NCI-H187 treated with DMSO at 0.1 percent for 48 hours (cell line): ENCODE data around the gene HOXB2.
A peak's percentile ranks its signal among the peaks of the same experiment; 100 is the strongest.
"Not testable (repeated sequence)": the region's sequence is repeated elsewhere in the genome, so short reads cannot be mapped to it uniquely, and the experiment has no call there.

ENCODE experiments used
- DNase-seq: peaks from one replicate; lab custom pipeline; 2025; lab: John Stamatoyannopoulos, UW

The HOXB2 gene

GRCh38 chr17:48514477-48514876 lies 30.4 kb downstream of the HOXB2 start:
- DNase-seq: no peak

DNA sequence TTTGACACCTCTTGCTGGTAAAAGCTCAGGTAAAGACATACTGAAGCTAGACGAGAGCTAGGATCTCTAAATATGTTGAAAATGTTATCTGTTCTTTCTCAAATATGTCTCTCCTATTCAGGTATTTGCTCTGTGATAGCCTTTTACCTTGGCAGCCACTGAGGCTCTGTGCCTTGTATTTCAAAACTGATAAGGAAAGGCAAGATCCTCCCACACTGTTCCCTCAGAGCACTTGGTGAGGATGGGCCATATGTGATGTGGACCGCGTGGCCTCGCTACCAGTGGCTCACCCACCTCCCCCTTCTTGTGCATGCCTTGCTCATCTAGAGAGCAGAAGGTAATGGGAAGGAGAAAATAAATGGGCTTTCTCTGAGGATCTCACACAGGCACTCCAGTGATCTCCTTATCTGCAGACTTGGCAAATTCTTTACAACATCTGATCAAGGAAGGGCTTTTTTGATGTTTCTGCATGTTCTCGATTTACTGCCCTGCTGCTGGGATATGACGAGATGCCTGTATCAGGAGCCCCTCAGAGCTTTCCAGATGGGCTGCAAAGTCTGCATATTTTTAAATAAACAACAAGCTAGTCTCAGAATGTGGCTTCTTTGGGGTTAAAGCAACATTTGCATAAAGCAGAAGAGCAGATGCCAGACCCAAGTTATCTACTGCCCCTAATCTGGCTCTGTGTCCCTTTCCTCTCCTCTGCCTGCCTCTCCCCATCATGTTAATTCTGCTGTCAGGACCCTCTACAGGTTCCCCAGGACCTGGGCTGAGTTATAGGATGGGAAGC lies 31.0 kb downstream of the HOXB2 start:
- DNase-seq: no peak

GRCh38 chr17:48513097-48513496 lies 31.8 kb downstream of the HOXB2 start:
- no peak for DNase-seq

- peak; percentile 91 for DNase-seq
These were observed 33.9 kb downstream of the HOXB2 start for GRCh38 chr17:48510761-48511604.

DNA sequence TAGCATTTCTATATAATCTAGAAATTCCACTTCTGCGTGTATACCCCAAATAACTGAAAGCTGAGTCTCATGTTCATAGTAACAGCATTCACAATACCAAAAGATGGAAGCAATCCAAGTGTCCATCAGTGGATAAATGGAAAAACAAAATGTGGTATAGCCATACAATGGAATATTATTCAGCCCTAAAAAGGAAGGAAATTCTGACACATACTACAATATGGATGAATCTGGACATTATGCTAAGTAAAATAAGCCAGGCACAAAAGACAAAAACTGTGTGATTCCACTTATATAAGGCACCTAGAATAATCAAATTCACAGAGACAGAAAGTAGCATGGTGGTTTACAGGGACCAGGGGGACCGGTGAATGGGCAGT lies 34.5 kb downstream of the HOXB2 start:
- no peak for DNase-seq

- DNase-seq: not testable (repeated sequence)
These were observed 35.2 kb downstream of the HOXB2 start for GRCh38 chr17:48509708-48510107.

GRCh38 chr17:48506246-48506645 lies 38.7 kb downstream of the HOXB2 start:
- no peak for DNase-seq

DNA sequence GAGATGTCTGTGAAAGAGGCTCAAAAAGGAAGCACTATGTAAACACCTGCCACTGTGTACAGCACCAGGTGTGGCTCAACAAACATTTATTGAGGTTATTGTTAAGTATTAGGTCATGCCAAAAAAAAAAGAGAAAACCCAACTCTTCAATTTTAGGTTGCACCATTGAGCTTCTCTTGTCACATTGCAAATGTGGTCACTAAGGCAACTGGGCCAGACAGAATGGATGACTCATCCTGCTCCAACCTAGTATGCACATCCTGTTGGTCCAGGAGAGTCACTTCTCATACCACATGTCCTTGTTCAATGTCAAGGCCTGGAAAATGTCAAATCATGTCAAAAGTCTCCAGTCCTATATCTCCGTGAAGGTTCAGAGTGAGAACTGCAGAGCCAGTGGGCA lies 39.1 kb downstream of the HOXB2 start:
- DNase-seq: no peak

DNA sequence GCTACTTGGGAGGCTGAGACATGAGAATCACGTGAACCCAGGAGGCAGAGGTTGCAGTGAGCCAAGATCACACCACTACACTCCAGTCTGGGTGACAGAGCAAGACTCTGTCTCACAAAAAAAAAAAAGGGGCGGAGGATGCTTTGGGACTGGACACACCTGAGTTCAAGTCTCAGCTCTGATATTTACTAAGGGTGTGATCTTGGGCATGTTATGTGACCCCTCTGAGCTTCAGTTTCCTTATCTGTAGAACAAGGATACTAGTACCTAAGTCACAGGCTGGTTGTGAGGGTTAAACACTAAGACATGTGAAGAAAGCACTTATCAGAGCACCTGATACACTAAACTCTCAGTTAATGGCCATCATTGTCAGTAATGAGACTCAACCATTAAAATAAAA lies 40.0 kb downstream of the HOXB2 start:
- no peak for DNase-seq

GRCh38 chr17:48503747-48504146 lies 41.2 kb downstream of the HOXB2 start:
- no peak for DNase-seq

GRCh38 chr17:48502901-48503300 lies 42.0 kb downstream of the HOXB2 start:
- no peak for DNase-seq

DNA sequence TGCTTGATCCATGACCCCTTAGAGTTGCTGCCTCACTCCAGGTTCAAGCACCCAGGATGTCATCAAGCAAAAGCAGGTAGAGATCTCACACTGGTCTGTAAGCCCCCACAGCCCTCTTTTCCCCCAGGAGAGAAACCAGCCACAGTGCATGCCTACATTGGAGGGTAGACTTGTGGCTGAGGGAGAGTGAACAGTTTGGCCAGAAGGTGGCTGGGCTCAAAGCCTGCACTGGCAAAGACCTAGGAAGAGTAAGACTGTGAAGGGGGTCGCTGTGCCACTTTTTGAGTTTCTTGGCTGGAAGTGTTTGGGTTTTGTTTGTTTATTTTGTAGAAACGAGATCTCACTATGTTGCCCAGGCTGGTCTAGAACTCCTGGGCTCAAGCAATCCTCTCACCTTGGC lies 42.6 kb downstream of the HOXB2 start:
- no peak for DNase-seq

- no peak for DNase-seq
These were observed 44.2 kb downstream of the HOXB2 start for GRCh38 chr17:48500435-48501426.

DNA sequence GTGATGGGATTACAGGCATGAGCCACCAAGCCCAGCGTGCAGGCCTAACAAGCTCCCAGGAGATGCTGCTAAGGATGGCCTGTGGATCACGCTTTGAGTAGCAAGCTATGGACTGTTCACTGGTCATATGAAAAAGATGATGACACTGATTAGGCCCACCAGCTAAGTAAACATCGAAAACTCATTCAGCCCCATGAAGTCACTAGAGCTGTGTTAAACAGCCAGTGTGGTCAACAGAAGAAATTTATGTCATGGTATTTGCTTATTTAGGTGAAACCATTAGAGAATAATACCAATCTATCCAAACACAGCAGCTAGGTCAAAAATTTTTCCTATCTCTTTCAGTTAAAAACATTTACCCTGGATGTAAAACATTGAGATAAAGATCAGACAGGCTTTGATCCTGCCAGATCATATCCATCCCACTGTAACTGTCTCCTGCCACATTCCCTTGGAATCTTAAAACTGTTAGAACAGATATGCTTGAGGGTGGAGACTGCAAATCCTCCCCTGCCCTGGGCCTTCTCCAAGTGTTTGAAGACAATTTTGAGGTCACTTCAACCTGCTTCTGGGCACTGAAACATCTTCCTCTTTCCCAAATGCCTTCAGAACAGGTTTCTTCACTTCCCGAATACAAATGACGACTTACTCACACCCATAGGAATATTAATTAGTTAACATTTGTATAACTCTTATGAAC lies 45.0 kb downstream of the HOXB2 start:
- DNase-seq: no peak

GRCh38 chr17:48499248-48499647 lies 45.7 kb downstream of the HOXB2 start:
- no peak for DNase-seq

DNA sequence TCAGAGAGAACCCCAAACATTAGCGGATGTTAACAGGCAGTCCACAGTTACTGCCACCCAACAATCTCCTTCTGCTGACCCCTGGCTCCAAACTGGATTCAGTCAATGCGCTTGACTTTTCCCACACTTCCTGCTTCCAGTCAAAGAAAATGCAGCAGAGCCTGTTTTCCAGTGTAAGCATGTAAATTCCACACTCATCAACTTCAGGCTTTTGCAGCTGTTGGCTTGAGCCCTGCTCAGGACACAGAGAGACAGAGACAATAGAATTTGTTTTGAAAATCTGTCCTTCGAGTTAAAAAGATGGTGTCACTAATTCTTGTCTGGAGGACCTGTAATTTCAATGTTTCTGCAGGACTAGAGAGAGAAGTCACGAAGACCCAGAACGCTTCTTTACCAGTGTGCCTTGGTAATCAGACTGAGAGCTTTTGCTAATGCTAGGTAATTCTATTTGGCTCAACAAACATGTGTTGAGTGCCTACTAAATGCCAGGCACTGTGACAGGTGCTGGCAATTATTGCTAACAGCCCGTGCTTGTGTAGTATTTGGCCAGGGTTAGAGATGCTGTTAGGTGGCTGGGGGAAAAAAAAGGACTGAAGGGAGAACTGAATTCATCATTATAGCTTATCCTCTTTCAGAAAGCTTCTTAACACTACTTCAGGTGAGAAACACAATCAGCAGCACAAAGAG lies 46.6 kb downstream of the HOXB2 start:
- DNase-seq: peak; percentile 92

DNA sequence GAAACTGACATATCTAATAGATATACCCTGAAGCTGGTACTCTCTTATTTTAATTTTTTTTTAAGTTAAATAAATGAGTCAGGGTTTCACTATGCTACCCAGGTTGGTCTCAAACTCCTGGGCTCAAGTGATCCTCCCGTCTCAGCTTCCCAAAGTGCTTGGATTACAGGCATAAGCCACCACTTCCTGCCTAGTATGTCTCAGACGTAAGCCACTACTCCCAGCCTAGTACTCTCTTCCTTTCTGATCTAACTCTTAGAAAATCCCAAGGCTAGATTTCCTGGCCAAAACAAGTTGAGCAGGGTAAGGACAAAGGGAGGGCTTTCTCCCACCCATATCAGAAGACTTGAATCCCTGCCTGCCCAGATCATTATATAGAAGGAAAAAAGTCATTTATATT lies 47.8 kb downstream of the HOXB2 start:
- DNase-seq: no peak

DNA sequence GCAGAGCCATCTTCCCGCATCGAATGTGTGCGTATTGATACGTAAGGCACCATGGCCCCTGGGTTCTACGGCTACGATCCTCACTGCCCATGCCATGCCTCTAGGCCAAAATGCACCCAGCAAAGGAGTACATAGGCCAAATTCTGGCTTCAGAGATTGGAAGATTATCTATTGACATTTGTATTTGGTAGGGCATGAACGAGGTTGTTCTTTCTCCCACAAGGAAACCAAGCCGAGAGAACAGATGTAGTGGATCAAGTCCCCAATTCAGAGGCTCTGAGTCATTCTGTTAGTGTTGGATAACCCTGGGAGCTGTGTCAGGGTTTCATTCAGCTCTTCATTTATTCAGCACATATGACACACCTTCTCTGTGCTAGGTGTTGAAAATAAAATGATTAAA lies 50.6 kb downstream of the HOXB2 start:
- no peak for DNase-seq
